CD4-positive, alpha-beta T cell treated with Interleukin-17A for 4 hours (primary cell): ENCODE measurements around the gene CCT7.

Experiments used
- DNase-seq: peaks from one replicate; pipeline ENCODE4 v3.0.0-alpha.2; 2020; ENCODE audit warnings: mixed read lengths

Gene CCT7

DNA sequence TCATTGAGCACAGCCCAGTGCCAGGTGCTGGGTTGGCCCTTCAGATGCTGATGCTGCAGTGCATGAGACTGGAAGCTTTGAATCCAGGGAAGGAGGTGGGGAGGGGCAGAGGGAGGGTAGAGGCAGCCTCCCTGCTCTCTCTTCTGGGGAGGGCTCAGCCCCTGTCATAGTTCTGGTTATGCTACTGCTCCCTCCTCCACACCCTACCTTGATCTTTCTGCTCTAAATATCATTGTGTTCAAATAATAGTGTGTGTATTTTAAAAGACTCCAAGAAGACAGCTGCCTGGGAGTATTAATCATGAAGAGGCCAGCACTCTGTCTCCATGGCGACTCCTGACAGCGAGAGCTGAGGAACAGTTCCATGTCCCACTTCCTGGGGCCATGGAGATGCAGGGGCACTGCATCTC lies 63.0 kb downstream of the CCT7 start:
- DNase-seq: no peak

- DNase-seq: no peak
Measured at GRCh38 chr2:73297586-73297985, 63.5 kb downstream of the CCT7 start.

- DNase-seq: no peak
Measured at GRCh38 chr2:73300926-73301325, 66.8 kb downstream of the CCT7 start.

- DNase-seq: no peak
Measured at GRCh38 chr2:73301636-73302035, 67.5 kb downstream of the CCT7 start.
